UCSD-AML1 (cell line): Measurements from ENCODE around the gene XPNPEP1.
"Not testable (repeated sequence)": the region's sequence is repeated elsewhere in the genome, so short reads cannot be mapped to it uniquely, and the experiment has no call there.

Experiments
- DNase-seq: peaks from one replicate; lab custom pipeline; 2025; ENCODE audit not compliant: unreplicated experiment; lab: John Stamatoyannopoulos, UW

XPNPEP1 gene

GRCh38 chr10:109926061-109926745 is 2.9 kb upstream of the XPNPEP1 start:
- no peak for DNase-seq

GRCh38 chr10:109924967-109925620 is 1.8 kb upstream of the XPNPEP1 start:
- no peak for DNase-seq

GRCh38 chr10:109924087-109924486 is 776 bp upstream of the XPNPEP1 start:
- DNase-seq, result no peak

- no peak for DNase-seq
These were observed 844 bp downstream of the XPNPEP1 start for GRCh38 chr10:109922358-109922975.

- no peak for DNase-seq
These were observed 3.3 kb downstream of the XPNPEP1 start for GRCh38 chr10:109920016-109920415.

GRCh38 chr10:109919220-109919619 is 4.1 kb downstream of the XPNPEP1 start:
- no peak for DNase-seq

GRCh38 chr10:109918707-109919106 is 4.6 kb downstream of the XPNPEP1 start:
- not testable (repeated sequence) for DNase-seq

GRCh38 chr10:109915566-109915965 is 7.7 kb downstream of the XPNPEP1 start:
- DNase-seq, result no peak

GRCh38 chr10:109914966-109915365 is 8.3 kb downstream of the XPNPEP1 start:
- DNase-seq, result no peak

- DNase-seq, result no peak
These were observed 9.9 kb downstream of the XPNPEP1 start for GRCh38 chr10:109913306-109913892.

- DNase-seq, result no peak
These were observed 10.7 kb downstream of the XPNPEP1 start for GRCh38 chr10:109912335-109913281.

- no peak for DNase-seq
These were observed 11.4 kb downstream of the XPNPEP1 start for GRCh38 chr10:109911903-109912302.

GRCh38 chr10:109906316-109906715 is 17.0 kb downstream of the XPNPEP1 start:
- no peak for DNase-seq

- DNase-seq, result no peak
These were observed 18.9 kb downstream of the XPNPEP1 start for GRCh38 chr10:109904397-109904796.

GRCh38 chr10:109902992-109903947 is 20.0 kb downstream of the XPNPEP1 start:
- no peak for DNase-seq

GRCh38 chr10:109899356-109900331 is 23.7 kb downstream of the XPNPEP1 start:
- no peak for DNase-seq

- DNase-seq, result no peak
These were observed 24.5 kb downstream of the XPNPEP1 start for GRCh38 chr10:109898666-109899355.

GRCh38 chr10:109898007-109898406 is 25.3 kb downstream of the XPNPEP1 start:
- DNase-seq, result no peak
